GM19035 (cell line): Measurements from ENCODE around the gene DHTKD1.

Source experiments
- ATAC-seq: cut with Tn5 transposase; IDR thresholded peaks from one replicate; pipeline ENCODE4 v1.9.1; 2021; ENCODE audit not compliant: unreplicated experiment

DHTKD1 gene, protein sequence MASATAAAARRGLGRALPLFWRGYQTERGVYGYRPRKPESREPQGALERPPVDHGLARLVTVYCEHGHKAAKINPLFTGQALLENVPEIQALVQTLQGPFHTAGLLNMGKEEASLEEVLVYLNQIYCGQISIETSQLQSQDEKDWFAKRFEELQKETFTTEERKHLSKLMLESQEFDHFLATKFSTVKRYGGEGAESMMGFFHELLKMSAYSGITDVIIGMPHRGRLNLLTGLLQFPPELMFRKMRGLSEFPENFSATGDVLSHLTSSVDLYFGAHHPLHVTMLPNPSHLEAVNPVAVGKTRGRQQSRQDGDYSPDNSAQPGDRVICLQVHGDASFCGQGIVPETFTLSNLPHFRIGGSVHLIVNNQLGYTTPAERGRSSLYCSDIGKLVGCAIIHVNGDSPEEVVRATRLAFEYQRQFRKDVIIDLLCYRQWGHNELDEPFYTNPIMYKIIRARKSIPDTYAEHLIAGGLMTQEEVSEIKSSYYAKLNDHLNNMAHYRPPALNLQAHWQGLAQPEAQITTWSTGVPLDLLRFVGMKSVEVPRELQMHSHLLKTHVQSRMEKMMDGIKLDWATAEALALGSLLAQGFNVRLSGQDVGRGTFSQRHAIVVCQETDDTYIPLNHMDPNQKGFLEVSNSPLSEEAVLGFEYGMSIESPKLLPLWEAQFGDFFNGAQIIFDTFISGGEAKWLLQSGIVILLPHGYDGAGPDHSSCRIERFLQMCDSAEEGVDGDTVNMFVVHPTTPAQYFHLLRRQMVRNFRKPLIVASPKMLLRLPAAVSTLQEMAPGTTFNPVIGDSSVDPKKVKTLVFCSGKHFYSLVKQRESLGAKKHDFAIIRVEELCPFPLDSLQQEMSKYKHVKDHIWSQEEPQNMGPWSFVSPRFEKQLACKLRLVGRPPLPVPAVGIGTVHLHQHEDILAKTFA

GRCh38 chr10:12068449-12069269 is at the start of gene DHTKD1:
DHTKD1 (plus strand) TSS chr10:12068954; CDS start chr10:12069034, 80 bp downstream.
- peak; percentile 97 for ATAC-seq

DNA sequence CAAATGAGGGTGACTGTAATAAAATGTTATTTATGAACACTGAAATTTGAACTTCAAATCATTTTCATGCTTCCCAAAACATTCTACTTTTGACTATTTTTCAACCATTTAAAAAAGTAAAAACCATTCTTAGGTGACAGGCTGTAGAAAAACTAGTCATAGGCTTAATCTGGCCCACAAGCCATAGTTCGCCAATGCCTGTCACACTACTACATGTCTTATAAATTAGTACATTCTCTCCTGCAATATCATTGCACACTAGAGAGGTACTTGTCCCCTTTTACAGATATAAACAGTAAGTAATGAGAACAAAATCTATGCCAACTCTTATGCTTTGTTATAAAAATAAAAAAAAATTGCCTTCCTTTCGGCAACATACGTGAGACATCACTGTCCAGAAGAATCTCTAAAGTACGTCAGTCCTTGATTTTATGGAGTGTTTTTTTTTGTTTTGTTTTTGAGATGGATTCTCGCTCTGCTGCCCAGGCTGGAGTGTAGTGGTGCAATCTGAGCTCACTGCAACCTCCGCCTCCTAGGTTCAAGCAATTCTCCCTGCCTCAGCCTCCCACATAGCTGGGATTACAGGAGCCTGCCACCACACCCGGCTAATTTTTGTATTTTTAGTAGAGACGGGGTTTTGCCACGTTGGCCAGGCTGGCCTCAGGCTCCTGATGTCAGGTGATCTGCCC is 49.3 kb upstream of the DHTKD1 start:
- no peak for ATAC-seq

- no peak for ATAC-seq
Observed at GRCh38 chr10:12020574-12020973, 48.2 kb upstream of the DHTKD1 start.

GRCh38 chr10:12022580-12023257 is 46.0 kb upstream of the DHTKD1 start:
- ATAC-seq: no peak

- no peak for ATAC-seq
Observed at GRCh38 chr10:12025591-12025990, 43.2 kb upstream of the DHTKD1 start.

DNA sequence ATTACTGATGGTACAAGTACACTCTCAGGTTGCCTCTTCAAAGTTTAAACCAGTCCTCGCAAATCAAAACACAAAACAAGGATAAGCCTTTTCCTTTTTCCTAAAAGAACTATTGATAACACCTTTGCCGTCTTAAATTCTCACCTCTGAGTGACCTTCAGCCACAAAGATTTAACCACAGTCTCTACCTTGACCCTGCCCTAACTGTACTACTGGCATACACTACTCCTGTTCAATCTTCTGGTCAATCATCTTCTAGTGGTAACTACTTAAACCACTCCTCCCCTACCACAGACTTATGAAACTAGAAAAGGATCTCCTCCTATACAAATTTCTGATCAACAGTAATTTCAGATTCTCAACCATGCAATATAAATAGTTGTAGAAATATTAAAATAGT is 41.2 kb upstream of the DHTKD1 start:
- ATAC-seq: peak; percentile 65

- no peak for ATAC-seq
Observed at GRCh38 chr10:12031404-12031803, 37.4 kb upstream of the DHTKD1 start.

DNA sequence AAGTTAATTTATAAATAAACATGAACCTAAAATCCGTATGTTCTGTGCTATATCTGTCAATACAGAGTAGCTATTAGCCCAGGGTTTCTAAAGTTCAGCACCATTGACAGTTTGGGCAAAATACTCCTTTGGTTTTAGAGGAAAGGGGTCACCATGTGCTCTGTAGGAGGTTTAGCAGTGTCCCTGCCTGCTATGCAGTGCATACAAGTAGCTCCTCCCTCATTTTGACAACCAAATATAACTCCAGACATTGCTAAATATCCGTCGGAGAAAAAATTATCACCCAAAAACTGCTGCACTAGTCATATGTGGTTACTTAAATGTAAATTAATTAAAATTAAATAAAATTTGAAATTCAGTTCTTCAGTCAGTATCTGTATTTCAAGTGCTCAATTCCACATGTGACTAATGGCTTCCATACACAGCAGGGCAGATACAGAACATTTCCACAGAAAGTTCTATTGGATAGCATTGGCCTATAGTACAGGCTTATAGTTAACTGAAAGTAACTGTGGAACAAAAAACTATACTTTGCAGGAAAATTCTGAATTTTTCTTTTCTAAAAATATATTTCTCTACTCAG is 32.6 kb upstream of the DHTKD1 start:
- no peak for ATAC-seq

GRCh38 chr10:12041766-12042408 is 26.9 kb upstream of the DHTKD1 start:
- ATAC-seq: no peak

DNA sequence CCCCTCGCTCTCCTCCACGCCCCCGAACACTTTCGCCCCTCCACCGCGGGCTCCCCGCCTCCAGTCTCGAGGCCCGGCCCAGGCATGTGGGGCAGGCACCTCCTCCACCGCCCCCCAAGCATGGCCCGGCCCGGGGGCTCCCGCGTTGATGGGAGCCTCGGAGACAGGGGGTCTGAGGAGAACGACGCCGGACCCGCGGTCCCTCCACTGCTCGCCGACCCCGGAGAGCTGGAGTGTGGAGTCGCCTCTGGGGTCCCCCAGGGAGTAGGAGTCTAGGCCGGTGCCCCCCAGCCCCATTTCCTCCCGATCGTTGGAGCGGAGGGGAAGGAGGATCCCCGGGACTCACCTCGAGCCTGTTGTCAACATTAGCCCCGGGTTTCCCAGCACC is 26.4 kb upstream of the DHTKD1 start:
- peak; percentile 2 for ATAC-seq

GRCh38 chr10:12042797-12043651 is 25.7 kb upstream of the DHTKD1 start, which contains the start of gene UPF2:
UPF2 (minus strand) TSS chr10:12042809; CDS start chr10:12035423, 7,386 bp downstream.
- ATAC-seq: peak; percentile 62

DNA sequence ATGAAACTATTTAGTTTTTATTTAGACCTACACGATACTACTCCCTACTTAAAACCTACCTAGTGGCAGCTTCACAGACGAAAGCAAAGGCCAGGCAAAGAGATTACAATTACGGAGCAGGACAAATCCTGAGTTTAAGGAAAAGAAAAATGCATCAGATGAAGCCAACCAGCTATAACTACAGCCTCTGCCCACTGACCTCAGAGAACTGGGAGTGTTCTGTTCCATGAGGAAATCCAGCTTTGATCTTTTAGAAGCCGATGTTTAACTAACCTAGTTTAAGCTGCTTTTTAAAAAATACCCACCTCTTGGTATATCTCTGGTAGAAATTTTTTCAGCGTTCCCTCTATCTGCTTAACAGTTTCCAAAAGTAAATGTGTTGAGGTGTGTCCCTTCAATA is 23.2 kb upstream of the DHTKD1 start:
- ATAC-seq: no peak

DNA sequence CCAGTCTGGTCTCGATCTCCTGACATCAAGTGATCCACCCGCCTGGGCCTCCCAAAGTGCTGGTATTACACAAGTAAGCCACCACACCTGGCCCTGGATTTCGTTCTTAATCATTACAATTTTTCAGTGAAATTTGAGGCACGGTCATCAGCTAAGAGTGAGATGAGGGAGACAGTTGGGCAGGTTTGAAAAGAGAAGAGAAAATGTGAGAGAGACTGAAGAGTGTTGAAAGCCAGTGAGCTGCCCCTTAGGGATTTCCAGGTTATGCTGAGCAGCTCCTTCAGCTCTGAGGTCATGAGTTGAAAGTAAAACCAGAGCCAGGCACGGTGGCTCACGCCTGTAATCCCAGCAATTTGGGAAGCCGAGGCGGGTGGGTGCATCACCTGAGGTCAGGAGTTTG is 20.2 kb upstream of the DHTKD1 start:
- no peak for ATAC-seq

DNA sequence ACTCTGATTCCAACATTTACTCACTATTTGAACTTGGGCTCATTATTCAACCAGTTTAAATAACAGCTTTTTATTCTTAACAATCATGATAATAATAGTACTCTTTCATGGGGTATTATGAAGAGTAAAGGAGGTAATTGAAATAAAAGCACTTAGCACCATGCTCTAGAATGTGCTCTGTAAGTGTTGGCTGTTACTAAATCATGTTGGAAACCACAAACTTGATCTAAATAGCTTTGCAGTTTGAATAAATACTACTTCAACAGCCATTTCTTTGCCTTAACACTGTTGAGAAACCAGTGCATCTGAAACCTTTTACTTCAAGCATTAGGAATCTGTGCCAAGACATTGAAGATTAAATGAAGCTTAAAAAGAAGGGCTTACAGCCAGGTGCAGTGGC is 18.2 kb upstream of the DHTKD1 start:
- no peak for ATAC-seq

GRCh38 chr10:12051241-12051640 is 17.5 kb upstream of the DHTKD1 start:
- ATAC-seq: no peak

DNA sequence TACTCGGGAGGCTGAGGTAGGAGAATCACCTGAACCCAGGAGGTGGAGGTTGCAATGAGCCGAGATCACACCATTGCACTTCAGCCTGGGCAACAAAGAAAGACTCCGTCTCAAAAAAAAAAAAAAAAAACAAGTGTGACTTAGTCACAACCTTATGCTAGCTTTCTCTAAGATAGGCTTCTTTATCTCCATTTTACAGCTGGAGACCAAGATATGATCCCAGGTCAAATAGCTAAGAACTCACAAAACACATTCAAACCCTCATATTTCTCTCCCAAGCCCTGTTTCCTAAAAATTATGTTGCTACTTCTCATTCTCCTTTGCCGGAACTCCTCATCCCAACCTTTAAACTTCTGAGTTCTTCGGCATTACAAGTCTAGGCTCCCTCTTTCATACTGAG is 13.0 kb upstream of the DHTKD1 start:
- ATAC-seq: no peak

GRCh38 chr10:12056748-12057147 is 12.0 kb upstream of the DHTKD1 start:
- no peak for ATAC-seq

- no peak for ATAC-seq
Observed at GRCh38 chr10:12061124-12061523, 7.6 kb upstream of the DHTKD1 start.
